Activated CD8-positive, alpha-beta memory T cell treated with anti-CD3 and anti-CD28 coated beads, Interleukin-2, amount 50 U/mL, for 24 hours (primary cell): ENCODE measurements around the gene RABL6.
"Not testable (repeated sequence)": the region's sequence is repeated elsewhere in the genome, so short reads cannot be mapped to it uniquely, and the experiment has no call there.

Source experiments
- DNase-seq: peaks from one replicate; pipeline ENCODE4 v3.0.0-alpha.2; 2020; ENCODE audit errors: extremely low read depth

Gene RABL6

GRCh38 chr9:136821826-136822544, 14.2 kb downstream of the RABL6 start:
- no peak for DNase-seq

GRCh38 chr9:136823136-136824046, 15.6 kb downstream of the RABL6 start:
- DNase-seq, result no peak

DNA sequence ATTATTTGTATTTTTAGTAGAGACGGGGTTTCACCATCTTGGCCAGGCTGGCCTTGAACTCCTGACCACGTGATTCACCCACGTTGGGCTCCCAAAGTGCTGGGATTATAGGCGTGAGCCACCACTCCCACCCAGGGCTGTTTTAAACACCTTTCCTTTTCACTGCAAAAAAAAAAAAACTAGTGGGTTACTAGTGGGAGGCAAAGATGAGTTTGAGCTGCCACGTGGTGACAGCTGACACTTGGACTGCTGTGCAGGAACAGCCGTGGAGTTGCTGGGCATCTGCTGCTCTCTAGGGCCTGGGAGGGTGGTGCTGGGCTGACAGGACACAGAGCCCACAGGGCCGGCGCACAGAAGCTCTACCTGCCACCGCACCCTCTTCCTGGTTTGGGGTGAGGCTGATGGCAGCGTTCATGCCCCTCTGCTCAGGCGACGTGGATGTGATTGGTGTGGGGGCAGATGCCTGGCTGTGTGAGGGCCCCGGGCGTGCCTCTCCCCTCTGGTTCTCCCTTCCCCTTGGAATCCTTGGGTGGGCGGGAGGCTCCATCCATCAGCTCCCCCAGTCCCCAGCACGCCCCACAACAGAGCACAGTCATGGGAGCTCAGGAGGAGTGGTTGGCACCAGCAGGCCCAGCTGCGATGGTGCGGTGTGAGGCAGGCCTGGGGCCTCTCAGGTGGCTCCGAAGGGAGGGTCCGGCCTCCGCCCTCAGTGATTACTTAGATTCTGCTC, 16.9 kb downstream of the RABL6 start:
- no peak for DNase-seq

DNA sequence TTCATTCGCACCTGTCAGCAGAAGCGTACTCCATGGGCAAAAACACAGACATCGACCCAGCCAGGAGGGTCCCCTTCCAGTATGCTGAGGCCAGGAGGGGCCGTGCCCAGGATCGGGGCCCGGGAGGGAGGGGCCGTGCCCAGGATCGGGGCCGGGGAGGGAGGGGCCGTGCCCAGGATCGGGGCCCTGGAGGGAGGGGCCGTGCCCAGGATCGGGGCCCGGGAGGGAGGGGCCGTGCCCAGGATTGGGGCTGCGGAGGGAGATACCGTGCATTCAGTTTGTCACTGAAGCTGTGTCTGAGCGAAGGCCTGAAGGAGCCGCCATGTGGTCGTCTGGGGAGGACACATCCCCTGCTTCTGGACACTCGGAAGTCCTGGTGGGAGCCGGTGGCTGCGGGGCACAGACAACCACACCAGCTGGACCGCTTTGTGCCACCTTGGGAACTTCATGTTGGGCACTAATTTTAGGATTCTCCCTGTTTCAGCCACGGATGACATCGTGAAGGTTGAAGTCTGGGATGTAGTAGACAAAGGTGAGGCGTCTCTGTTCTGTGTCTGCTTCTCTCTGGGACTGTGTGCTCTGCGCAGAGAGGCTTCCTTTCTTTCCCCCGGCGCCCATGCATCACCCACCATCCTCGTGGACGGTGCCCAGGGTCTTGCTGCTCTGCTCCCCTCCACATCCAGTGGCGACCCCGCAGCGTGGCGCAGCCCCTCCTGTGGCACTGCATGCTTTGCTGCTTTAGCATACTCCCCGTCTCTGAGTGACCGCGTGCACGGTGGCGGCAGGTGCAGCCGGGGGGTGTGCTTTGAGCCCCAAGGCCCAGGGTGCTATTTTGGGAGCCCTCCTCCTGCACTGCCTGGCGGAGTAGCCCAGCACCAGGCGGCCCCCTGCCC, 17.8 kb downstream of the RABL6 start:
- DNase-seq, result no peak

- no peak for DNase-seq
These were observed 18.4 kb downstream of the RABL6 start for GRCh38 chr9:136826188-136826541.

- DNase-seq, result no peak
These were observed 19.2 kb downstream of the RABL6 start for GRCh38 chr9:136826703-136827582.

DNA sequence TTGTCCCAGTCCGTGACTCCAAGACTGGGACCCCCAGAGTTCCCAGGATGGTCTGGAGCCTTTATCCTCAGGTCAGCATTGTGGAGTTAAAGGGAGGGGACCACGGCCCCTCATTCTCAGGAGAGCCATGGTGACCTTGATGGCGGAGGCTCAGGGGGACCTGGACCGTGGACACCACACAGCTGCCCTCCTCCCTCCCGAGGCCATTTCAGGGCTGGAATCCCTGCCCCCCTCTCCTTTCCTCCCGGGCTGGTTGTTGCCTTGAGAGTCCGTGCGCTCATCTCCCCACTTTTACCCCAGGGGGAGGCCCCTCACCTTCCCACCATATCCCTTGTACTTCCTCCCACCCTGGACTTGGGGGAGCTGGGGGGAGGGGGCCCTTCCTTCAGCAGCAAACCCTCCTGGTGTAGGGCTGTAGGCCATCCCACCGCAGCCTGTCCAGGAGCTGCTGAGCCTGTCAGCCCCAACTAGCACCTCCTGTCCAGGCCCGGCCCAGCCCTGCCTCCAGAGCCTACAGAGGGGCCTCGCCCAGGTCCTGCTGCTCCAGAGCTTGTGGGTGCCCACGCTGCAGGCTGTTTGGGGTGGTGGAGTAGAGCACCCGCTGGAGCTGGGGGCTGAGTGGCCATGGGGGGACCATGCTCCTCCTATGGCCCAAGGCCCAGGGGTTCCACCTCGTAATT, 20.2 kb downstream of the RABL6 start:
- DNase-seq, result no peak

GRCh38 chr9:136828474-136829140, 20.9 kb downstream of the RABL6 start:
- no peak for DNase-seq

DNA sequence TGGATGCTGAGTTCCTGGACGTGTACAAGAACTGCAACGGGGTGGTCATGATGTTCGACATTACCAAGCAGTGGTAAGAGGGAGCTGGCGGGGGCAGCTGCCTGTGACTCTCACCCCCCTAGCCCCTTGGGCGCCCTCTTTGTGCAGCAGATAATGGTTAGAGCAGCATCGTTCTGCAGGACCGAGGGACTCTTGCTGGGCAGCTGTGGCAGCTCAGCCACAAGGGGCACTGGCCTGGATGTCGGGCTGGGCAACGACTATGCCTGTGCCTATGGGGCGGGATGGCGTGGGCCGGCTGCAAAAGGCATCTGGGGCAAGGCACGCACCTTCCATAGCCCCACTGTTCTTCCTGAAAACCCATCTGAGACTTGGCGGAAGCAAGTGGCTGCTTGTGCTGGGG, 21.7 kb downstream of the RABL6 start:
- no peak for DNase-seq

- no peak for DNase-seq
These were observed 22.5 kb downstream of the RABL6 start for GRCh38 chr9:136829981-136830885.

GRCh38 chr9:136831002-136831719, 23.4 kb downstream of the RABL6 start:
- no peak for DNase-seq

DNA sequence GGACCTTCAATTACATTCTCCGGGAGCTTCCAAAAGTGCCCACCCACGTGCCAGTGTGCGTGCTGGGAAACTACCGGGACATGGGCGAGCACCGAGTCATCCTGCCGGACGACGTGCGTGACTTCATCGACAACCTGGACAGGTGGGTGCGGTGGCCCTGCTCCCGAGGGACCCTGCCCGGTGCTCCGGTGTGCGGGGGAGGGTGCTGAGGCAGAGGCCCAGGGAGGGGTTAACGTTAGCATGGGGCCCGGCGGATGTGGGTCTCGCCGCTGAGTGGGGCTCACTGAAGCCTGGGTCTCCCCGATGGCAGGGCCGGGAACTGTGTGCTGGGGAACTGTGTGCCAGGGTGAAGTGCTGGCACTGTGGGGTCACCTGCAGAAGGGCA, 24.0 kb downstream of the RABL6 start:
- no peak for DNase-seq

DNA sequence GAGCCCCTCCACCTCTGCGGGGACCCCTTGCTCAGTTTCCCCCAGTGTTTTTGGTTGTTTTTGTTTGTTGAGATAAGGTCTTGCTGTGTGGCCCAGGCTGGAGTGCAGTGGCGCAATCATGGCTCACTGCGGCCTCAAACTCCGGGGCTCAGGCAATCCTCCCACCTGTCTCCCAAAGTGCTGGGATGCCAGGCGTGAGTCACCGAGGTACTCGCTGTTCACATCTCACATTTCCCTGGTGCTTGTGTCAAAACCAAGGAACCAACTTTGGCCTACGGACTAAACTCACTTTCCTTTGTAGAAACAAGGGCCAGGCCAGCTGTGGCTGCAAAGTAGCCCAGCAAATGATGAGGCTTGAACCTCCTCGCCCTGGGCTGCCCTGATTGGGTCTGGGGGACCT, 24.8 kb downstream of the RABL6 start:
- no peak for DNase-seq

GRCh38 chr9:136833381-136834048, 25.8 kb downstream of the RABL6 start:
- not testable (repeated sequence) for DNase-seq

- no peak for DNase-seq
These were observed 27.6 kb downstream of the RABL6 start for GRCh38 chr9:136835162-136835931.
